HG03139 (cell line): ENCODE measurements around the gene CCSER1.
"Not testable (repeated sequence)": the region's sequence is repeated elsewhere in the genome, so short reads cannot be mapped to it uniquely, and the experiment has no call there.

ENCODE experiments used
- ATAC-seq: cut with Tn5 transposase; IDR thresholded peaks from one replicate; pipeline ENCODE4 v1.9.1; 2021; ENCODE audit not compliant: unreplicated experiment

Gene CCSER1

GRCh38 chr4:90641861-90642599 is 514.8 kb downstream of the CCSER1 start:
- ATAC-seq, result no peak

GRCh38 chr4:90643156-90643555 is 516.0 kb downstream of the CCSER1 start:
- ATAC-seq, result no peak

GRCh38 chr4:90648311-90648710 is 521.1 kb downstream of the CCSER1 start:
- no peak for ATAC-seq

- ATAC-seq, result no peak
These were observed 521.6 kb downstream of the CCSER1 start for GRCh38 chr4:90648791-90649190.

- ATAC-seq, result no peak
These were observed 533.5 kb downstream of the CCSER1 start for GRCh38 chr4:90660672-90661071.

GRCh38 chr4:90670183-90670582 is 543.0 kb downstream of the CCSER1 start:
- no peak for ATAC-seq

GRCh38 chr4:90689739-90690138 is 562.5 kb downstream of the CCSER1 start:
- ATAC-seq, result no peak

GRCh38 chr4:90695411-90695810 is 568.2 kb downstream of the CCSER1 start:
- ATAC-seq, result no peak

GRCh38 chr4:90705501-90705900 is 578.3 kb downstream of the CCSER1 start:
- not testable (repeated sequence) for ATAC-seq

- ATAC-seq, result no peak
These were observed 588.0 kb downstream of the CCSER1 start for GRCh38 chr4:90715242-90715641.

GRCh38 chr4:90718931-90719330 is 591.7 kb downstream of the CCSER1 start:
- no peak for ATAC-seq

- no peak for ATAC-seq
These were observed 600.7 kb downstream of the CCSER1 start for GRCh38 chr4:90727938-90728337.

GRCh38 chr4:90730752-90731151 is 603.6 kb downstream of the CCSER1 start:
- no peak for ATAC-seq

GRCh38 chr4:90733211-90733610 is 606.0 kb downstream of the CCSER1 start:
- ATAC-seq, result no peak

GRCh38 chr4:90745176-90745575 is 618.0 kb downstream of the CCSER1 start:
- no peak for ATAC-seq

GRCh38 chr4:90753068-90753467 is 625.9 kb downstream of the CCSER1 start:
- no peak for ATAC-seq

- no peak for ATAC-seq
These were observed 630.4 kb downstream of the CCSER1 start for GRCh38 chr4:90757534-90758060.

- ATAC-seq, result no peak
These were observed 632.9 kb downstream of the CCSER1 start for GRCh38 chr4:90760059-90760458.

GRCh38 chr4:90766837-90767236 is 639.6 kb downstream of the CCSER1 start:
- no peak for ATAC-seq

GRCh38 chr4:90769251-90769650 is 642.1 kb downstream of the CCSER1 start:
- no peak for ATAC-seq

- ATAC-seq, result no peak
These were observed 653.0 kb downstream of the CCSER1 start for GRCh38 chr4:90780193-90780592.

- ATAC-seq, result no peak
These were observed 659.4 kb downstream of the CCSER1 start for GRCh38 chr4:90786602-90787001.

GRCh38 chr4:90792696-90793095 is 665.5 kb downstream of the CCSER1 start:
- no peak for ATAC-seq
